Liver (tissue), 9 donors: Measurements from ENCODE around the gene SLC38A11. TPM values are rescaled to one million over a fixed set of nuclear protein-coding genes. Genes with fewer than 3 reads are reported as not detected.
"Not testable (repeated sequence)": the region's sequence is repeated elsewhere in the genome, so short reads cannot be mapped to it uniquely, and the experiment has no call there.

ENCODE experiments used
- DNase-seq: peaks from one replicate; pipeline ENCODE4 v3.0.0-alpha.2; 2017; ENCODE audit warnings: low spot score
- H3K27ac ChIP-seq, 2 donors: one replicate each; pipeline ENCODE4 v1.7.0; 2013; ENCODE audit warnings: inconsistent platforms in 2 of 2, low read length in 2 of 2, control low read depth in 1 of 2, low read depth in 1 of 2, mild to moderate bottlenecking in 1 of 2
- H3K27me3 ChIP-seq, 4 donors: one replicate each; pipeline versions ENCODE4 v1.6.1 to v1.7.0; 2013; ENCODE audit warnings: low read length in 3 of 4, inconsistent platforms in 1 of 4, mild to moderate bottlenecking in 1 of 4, moderate library complexity in 1 of 4; ENCODE audit not compliant: control insufficient read depth in 4 of 4, insufficient read depth in 4 of 4
- H3K36me3 ChIP-seq, 4 donors: one replicate each; pipeline versions ENCODE4 v1.6.1 to v1.7.0; 2013; ENCODE audit warnings: low read length in 3 of 4, mild to moderate bottlenecking in 3 of 4, low read depth in 1 of 4, moderate library complexity in 1 of 4; ENCODE audit not compliant: control insufficient read depth in 4 of 4, insufficient read depth in 3 of 4
- H3K4me1 ChIP-seq, 4 donors: one replicate each; pipeline versions ENCODE4 v1.6.1 to v1.7.0; 2013; ENCODE audit warnings: low read length in 3 of 4, mild to moderate bottlenecking in 3 of 4, moderate library complexity in 1 of 4; ENCODE audit not compliant: control insufficient read depth in 4 of 4, insufficient read depth in 4 of 4
- H3K4me3 ChIP-seq, 3 donors: one replicate each; pipeline versions ENCODE4 v1.6.1 to v1.7.0; 2013; ENCODE audit warnings: low read length in 3 of 3, control low read depth in 1 of 3, low read depth in 1 of 3, mild to moderate bottlenecking in 1 of 3
- H3K9ac ChIP-seq, 2 donors: one replicate each; pipeline ENCODE4 v1.7.0; 2013; ENCODE audit warnings: low read length in 2 of 2, mild to moderate bottlenecking in 2 of 2, moderate library complexity in 2 of 2, control low read depth in 1 of 2, low read depth in 1 of 2
- H3K9me3 ChIP-seq, 4 donors: one replicate each; pipeline versions ENCODE4 v1.6.1 to v1.7.0; 2013; ENCODE audit warnings: low read length in 3 of 4; ENCODE audit not compliant: control insufficient read depth in 4 of 4
- ATF3 ChIP-seq: IDR thresholded peaks from 2 replicates; pipeline ENCODE4 v1.6.1; 2016; ENCODE audit warnings: antibody characterized with exemption
- CTCF ChIP-seq: fragments of 150-350 bp; IDR thresholded peaks from 2 replicates; pipeline ENCODE4 v1.5.1; 2017; ENCODE audit warnings: improper control_type of control experiment, low read depth, low read length; ENCODE audit not compliant: missing input control
- EGR1 ChIP-seq, 2 donors: IDR thresholded peaks; 2 replicates each; pipeline ENCODE4 v1.6.1; 2016 to 2018; ENCODE audit warnings: antibody characterized with exemption in 2 of 2, low read depth in 2 of 2
- FOXA1 ChIP-seq: IDR thresholded peaks from 2 replicates; pipeline ENCODE4 v1.6.1; 2016; ENCODE audit warnings: antibody characterized with exemption
- FOXA2 ChIP-seq: IDR thresholded peaks from 2 replicates; pipeline ENCODE4 v1.6.1; 2016; ENCODE audit warnings: antibody characterized with exemption
- GABPA ChIP-seq, 2 donors: IDR thresholded peaks in 1 of 2; conservative IDR thresholded peaks in 1 of 2; 2 replicates each; pipeline ENCODE4 v1.6.1; 2016; ENCODE audit warnings: antibody characterized with exemption in 2 of 2, mild to moderate bottlenecking in 1 of 2, moderate library complexity in 1 of 2
- HNF4A ChIP-seq, 2 donors: conservative IDR thresholded peaks; 2 replicates each; pipeline ENCODE4 v1.6.1; 2016; ENCODE audit warnings: antibody characterized with exemption in 2 of 2, mild to moderate bottlenecking in 2 of 2
- HNF4G ChIP-seq: IDR thresholded peaks from 2 replicates; pipeline ENCODE4 v1.6.1; 2016; ENCODE audit warnings: antibody characterized with exemption
- JUND ChIP-seq, 2 donors: IDR thresholded peaks; 2 replicates each; pipeline ENCODE4 v1.6.1; 2016; ENCODE audit warnings: antibody characterized with exemption in 2 of 2
- MAX ChIP-seq: IDR thresholded peaks from 2 replicates; pipeline ENCODE4 v1.6.1; 2016; ENCODE audit warnings: antibody characterized with exemption
- NR2F2 ChIP-seq: IDR thresholded peaks from 2 replicates; pipeline ENCODE4 v1.6.1; 2016; ENCODE audit warnings: antibody characterized with exemption
- RAD21 ChIP-seq, 2 donors: IDR thresholded peaks; 2 replicates each; pipeline ENCODE4 v1.6.1; 2016; ENCODE audit warnings: antibody characterized with exemption in 2 of 2, mild to moderate bottlenecking in 2 of 2
- REST ChIP-seq: IDR thresholded peaks from 2 replicates; pipeline ENCODE4 v1.6.1; 2016; ENCODE audit warnings: antibody characterized with exemption, mild to moderate bottlenecking
- RXRA ChIP-seq, 2 donors: IDR thresholded peaks; 2 replicates each; pipeline ENCODE4 v1.6.1; 2017 to 2018; ENCODE audit warnings: antibody characterized with exemption in 2 of 2, mild to moderate bottlenecking in 1 of 2
- SP1 ChIP-seq: IDR thresholded peaks from 2 replicates; pipeline ENCODE4 v1.6.1; 2018; ENCODE audit warnings: antibody characterized with exemption, mild to moderate bottlenecking
- TAF1 ChIP-seq: conservative IDR thresholded peaks from 2 replicates; pipeline ENCODE4 v1.6.1; 2016; ENCODE audit warnings: antibody characterized with exemption, mild to moderate bottlenecking
- YY1 ChIP-seq: IDR thresholded peaks from 2 replicates; pipeline ENCODE4 v1.6.1; 2016; ENCODE audit warnings: antibody characterized with exemption, mild to moderate bottlenecking
- ZBTB33 ChIP-seq: IDR thresholded peaks from 2 replicates; pipeline ENCODE4 v1.6.1; 2016; ENCODE audit warnings: antibody characterized with exemption
- WGBS: extraction: QIAGEN DNeasy Blood & Tissue Kit; methylation state at CpG from one replicate; pipeline ENCODE4 v1.1.7; 2013; 5-methylcytosine and 5-hydroxymethylcytosine counted together
- polyA plus RNA-seq, 2 donors: library from polyadenylated mRNA; stranded (reverse) in 1 of 2; unstranded in 1 of 2; fragments of 200-250 nt in 1 of 2; fragments of >200 nt in 1 of 2; fragmentation: Nextera tagmentation in 1 of 2; extraction: Ambion mirVana in 1 of 2; gene quantifications; one replicate each; pipeline versions ENCODE4 v1.2.1 to v1.2.3, GENCODE V29; 2013 to 2015
- total RNA-seq, 2 donors: library from RNA; depleted of rRNA; stranded (reverse); fragments of >200 nt; gene quantifications; one replicate each; pipeline ENCODE4 v1.2.3, GENCODE V29; 2014
- donor health status: healthy.
- donor health status: healthy.
- donor health status: healthy.
- donor health status: healthy.
- donor health status: healthy.

The SLC38A11 gene
- total and polyA plus RNA-seq, 4 donors = 0.54 to 3.3 (median 2.3) TPM

GRCh38 chr2:164990953-164991352, 35.6 kb upstream of the SLC38A11 start:
- not testable (repeated sequence) for H3K9me3 ChIP-seq, H3K9ac ChIP-seq, H3K27me3 ChIP-seq, H3K27ac ChIP-seq, H3K36me3 ChIP-seq, H3K4me3 ChIP-seq, H3K4me1 ChIP-seq, DNase-seq

GRCh38 chr2:164988805-164989204, 33.5 kb upstream of the SLC38A11 start:
- H3K27ac ChIP-seq, H3K27me3 ChIP-seq, H3K9ac ChIP-seq, DNase-seq, H3K9me3 ChIP-seq, H3K36me3 ChIP-seq, H3K4me1 ChIP-seq, H3K4me3 ChIP-seq: not testable (repeated sequence)
- 80% methylated on average over 3 of the region's 3 CpGs for WGBS

GRCh38 chr2:164986027-164986426, 30.7 kb upstream of the SLC38A11 start:
- 65% methylated on average over 3 of the region's 3 CpGs for WGBS
- H3K4me3 ChIP-seq, H3K9ac ChIP-seq, H3K27me3 ChIP-seq, DNase-seq, H3K4me1 ChIP-seq, H3K9me3 ChIP-seq, H3K27ac ChIP-seq, H3K36me3 ChIP-seq: not testable (repeated sequence)

GRCh38 chr2:164984428-164984827, 29.1 kb upstream of the SLC38A11 start:
- no peaks in the 10 kb centered on the region for H3K36me3 ChIP-seq
- H3K4me1 ChIP-seq = no peaks in the 10 kb centered on the region
- H3K9me3 ChIP-seq = no peaks in the 10 kb centered on the region
- no peak overlapping the region for H3K27ac ChIP-seq
- H3K4me3 ChIP-seq = no peak overlapping the region
- no peak overlapping the region for H3K9ac ChIP-seq
- no peak for TF ChIP-seq FOXA2
- TF ChIP-seq YY1 = no peak
- TF ChIP-seq CTCF = no peak
- TF ChIP-seq GABPA (IDR thresholded peaks at IDR 0.05 in 1 of 2, conservative IDR thresholded peaks at IDR 0.05 in 1 of 2) = no peak
- no peak for TF ChIP-seq MAX
- no peak for TF ChIP-seq REST
- TF ChIP-seq EGR1 (IDR thresholded peaks at IDR 0.05; ENCODE audit: low read depth in 2 of 2) = no peak
- no peak for TF ChIP-seq TAF1
- no peak for TF ChIP-seq ATF3
- no peak for TF ChIP-seq JUND (IDR thresholded peaks at IDR 0.05)
- TF ChIP-seq RAD21 (IDR thresholded peaks at IDR 0.05) = no peak
- no peak for TF ChIP-seq RXRA (IDR thresholded peaks at IDR 0.05)
- TF ChIP-seq HNF4G = no peak
- TF ChIP-seq HNF4A (conservative IDR thresholded peaks at IDR 0.05) = no peak
- TF ChIP-seq ZBTB33 = no peak
- TF ChIP-seq FOXA1 = no peak
- TF ChIP-seq SP1 = no peak
- no peak for TF ChIP-seq NR2F2
- WGBS = 94% methylated on average over 3 of the region's 3 CpGs
- H3K27me3 ChIP-seq = no peaks in the 10 kb centered on the region
- no peak for DNase-seq
